Measurements from ENCODE around the gene SETX.

GRCh38 chr9:132333556-132333955 is 21.2 kb downstream of the SETX start:
- TF ChIP-seq, protein P1, sequence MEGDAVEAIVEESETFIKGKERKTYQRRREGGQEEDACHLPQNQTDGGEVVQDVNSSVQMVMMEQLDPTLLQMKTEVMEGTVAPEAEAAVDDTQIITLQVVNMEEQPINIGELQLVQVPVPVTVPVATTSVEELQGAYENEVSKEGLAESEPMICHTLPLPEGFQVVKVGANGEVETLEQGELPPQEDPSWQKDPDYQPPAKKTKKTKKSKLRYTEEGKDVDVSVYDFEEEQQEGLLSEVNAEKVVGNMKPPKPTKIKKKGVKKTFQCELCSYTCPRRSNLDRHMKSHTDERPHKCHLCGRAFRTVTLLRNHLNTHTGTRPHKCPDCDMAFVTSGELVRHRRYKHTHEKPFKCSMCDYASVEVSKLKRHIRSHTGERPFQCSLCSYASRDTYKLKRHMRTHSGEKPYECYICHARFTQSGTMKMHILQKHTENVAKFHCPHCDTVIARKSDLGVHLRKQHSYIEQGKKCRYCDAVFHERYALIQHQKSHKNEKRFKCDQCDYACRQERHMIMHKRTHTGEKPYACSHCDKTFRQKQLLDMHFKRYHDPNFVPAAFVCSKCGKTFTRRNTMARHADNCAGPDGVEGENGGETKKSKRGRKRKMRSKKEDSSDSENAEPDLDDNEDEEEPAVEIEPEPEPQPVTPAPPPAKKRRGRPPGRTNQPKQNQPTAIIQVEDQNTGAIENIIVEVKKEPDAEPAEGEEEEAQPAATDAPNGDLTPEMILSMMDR (IDR thresholded peaks at IDR 0.05; ENCODE audit: low read depth, low read length), result no peak
- TF ChIP-seq EZH2phosphoT487 (IDR thresholded peaks at IDR 0.05; ENCODE audit: low read depth), result no peak

Data from OCI-LY3 (cell line).